ENCODE data around the gene IKZF3.
"Not testable (repeated sequence)": the region's sequence is repeated elsewhere in the genome, so short reads cannot be mapped to it uniquely, and the experiment has no call there.

The IKZF3 gene

DNA sequence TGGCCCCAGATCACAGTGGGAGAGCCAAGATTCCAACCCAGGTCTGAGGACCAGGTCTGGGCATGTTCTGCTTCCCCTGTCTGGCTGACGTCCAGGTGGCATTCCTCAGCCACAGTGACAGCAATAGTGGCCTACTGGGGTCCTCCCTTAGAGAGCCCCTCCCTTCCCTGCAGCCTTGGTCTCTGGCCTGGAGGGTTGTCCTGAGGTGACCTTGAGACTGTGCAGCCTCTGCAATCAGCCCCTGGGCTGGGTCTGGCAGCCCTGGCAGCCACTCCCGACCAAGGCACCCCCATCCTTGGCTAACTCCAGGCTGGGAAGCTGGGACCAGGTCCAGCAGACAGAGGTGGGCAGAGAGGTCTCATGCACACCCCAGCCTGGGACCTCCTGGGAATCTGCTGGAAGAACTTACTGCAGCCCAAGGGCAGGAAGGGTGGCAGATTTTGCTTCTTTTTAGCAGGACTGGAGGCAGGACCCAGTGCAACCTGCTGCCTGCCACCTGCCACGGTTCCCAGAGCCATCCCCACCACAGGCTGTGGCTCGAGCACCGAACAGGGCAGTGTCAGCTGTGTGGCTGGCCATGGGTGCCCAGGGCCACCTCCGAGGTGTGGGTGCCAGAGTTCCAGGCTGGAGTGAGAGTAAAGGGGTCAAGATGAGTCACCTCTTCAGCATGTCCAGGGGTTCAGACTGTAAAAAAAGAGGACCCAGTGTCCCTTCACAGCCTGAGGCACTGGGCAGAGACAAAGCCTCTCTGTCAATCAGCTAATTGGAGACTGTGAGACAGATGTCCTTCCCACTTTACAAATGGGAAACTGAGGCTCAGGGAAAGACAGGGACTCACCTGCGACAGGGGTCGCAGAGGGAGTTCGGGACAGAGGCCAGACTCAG, 113.7 kb downstream of the IKZF3 start:
- H2AFZ ChIP-seq (ENCODE audit: low read depth, low read length): no peak overlapping the region
- TF ChIP-seq EZH2phosphoT487 (IDR thresholded peaks at IDR 0.05; ENCODE audit: low read depth): no peak
- TF ChIP-seq, protein P1, sequence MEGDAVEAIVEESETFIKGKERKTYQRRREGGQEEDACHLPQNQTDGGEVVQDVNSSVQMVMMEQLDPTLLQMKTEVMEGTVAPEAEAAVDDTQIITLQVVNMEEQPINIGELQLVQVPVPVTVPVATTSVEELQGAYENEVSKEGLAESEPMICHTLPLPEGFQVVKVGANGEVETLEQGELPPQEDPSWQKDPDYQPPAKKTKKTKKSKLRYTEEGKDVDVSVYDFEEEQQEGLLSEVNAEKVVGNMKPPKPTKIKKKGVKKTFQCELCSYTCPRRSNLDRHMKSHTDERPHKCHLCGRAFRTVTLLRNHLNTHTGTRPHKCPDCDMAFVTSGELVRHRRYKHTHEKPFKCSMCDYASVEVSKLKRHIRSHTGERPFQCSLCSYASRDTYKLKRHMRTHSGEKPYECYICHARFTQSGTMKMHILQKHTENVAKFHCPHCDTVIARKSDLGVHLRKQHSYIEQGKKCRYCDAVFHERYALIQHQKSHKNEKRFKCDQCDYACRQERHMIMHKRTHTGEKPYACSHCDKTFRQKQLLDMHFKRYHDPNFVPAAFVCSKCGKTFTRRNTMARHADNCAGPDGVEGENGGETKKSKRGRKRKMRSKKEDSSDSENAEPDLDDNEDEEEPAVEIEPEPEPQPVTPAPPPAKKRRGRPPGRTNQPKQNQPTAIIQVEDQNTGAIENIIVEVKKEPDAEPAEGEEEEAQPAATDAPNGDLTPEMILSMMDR (IDR thresholded peaks at IDR 0.05; ENCODE audit: low read depth, low read length): no peak
- H3K27ac ChIP-seq (ENCODE audit: low read length): no peak overlapping the region
- H3K9me3 ChIP-seq (ENCODE audit: insufficient read depth, low read length): no peaks in the 10 kb centered on the region; the same call in 1 of the 2 replicates
- H3K4me1 ChIP-seq (ENCODE audit: low read length): peaks cover 18% of the 10 kb centered on the region
- no peak overlapping the region for H3K9ac ChIP-seq (ENCODE audit: low read length)
- no peak overlapping the region for H3K4me2 ChIP-seq (ENCODE audit: low read length)
- H3K79me2 ChIP-seq (ENCODE audit: low read length): peaks cover 3% of the 10 kb centered on the region; the same call in 1 of the 2 replicates
- no peak overlapping the region for H3K4me3 ChIP-seq (ENCODE audit: low read length)
- no peaks in the 10 kb centered on the region for H3K27me3 ChIP-seq (ENCODE audit: low read depth, low read length)
- H3K36me3 ChIP-seq (replicated peaks; ENCODE audit: low read depth, low read length): no peaks in the 10 kb centered on the region
- no peaks in the 10 kb centered on the region for H4K20me1 ChIP-seq (ENCODE audit: insufficient read depth, low read length)

DNA sequence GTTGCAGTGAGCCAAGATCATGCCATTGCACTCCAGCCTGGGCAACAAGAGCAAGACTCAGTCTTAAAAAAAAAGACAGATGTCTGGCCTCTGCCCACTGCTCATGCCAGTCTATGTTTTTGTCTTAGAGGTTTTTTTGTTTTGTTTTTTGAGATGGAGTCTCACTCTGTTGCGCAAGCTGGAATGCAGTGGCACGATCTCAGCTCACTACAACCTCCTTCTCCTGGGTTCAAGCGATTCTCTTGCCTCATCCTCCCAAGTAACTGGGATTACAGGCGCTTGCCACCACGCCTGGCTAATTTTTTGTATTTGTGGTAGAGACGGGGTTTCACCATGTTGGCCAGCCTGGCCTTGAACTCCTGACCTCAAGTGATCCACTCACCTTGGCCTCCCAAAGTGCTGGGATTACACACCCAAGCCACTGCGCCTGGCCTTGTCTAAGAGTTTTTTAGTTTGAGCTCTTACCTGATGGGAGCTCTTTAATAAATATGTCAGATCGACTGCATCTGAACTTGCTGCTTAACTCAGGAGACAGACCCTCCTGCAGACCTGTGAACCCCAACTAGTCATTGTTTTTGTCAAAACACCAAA, 115.6 kb downstream of the IKZF3 start:
- H2AFZ ChIP-seq (ENCODE audit: low read depth, low read length); H3K9ac ChIP-seq (ENCODE audit: low read length); H3K79me2 ChIP-seq (ENCODE audit: low read length); H4K20me1 ChIP-seq (ENCODE audit: insufficient read depth, low read length); H3K9me3 ChIP-seq (ENCODE audit: insufficient read depth, low read length); H3K27me3 ChIP-seq (ENCODE audit: low read depth, low read length); H3K4me3 ChIP-seq (ENCODE audit: low read length); H3K4me1 ChIP-seq (ENCODE audit: low read length); H3K27ac ChIP-seq (ENCODE audit: low read length); H3K4me2 ChIP-seq (ENCODE audit: low read length); H3K36me3 ChIP-seq (replicated peaks; ENCODE audit: low read depth, low read length): not testable (repeated sequence)

DNA sequence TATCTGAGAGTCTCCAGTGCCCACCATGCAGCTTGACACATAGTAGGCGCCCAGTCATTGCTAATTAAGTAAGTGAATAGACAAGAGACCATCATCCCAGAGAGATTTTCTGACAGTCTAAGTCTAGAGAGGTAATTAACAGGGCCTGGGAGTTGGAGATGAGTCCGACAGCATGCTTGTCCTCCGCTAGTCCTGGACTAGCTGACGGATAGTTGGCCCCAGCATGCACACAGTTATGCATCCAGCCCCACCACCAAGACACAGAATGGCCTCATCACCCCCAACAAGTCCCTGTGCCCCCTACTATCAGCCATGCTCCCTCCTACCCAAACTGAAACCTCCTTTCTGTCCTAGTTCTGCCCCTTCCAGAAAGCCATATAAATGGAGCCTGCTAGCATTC, 116.4 kb downstream of the IKZF3 start:
- no peaks in the 10 kb centered on the region for H4K20me1 ChIP-seq (ENCODE audit: insufficient read depth, low read length)
- no peak overlapping the region for H2AFZ ChIP-seq (ENCODE audit: low read depth, low read length)
- no peaks in the 10 kb centered on the region for H3K79me2 ChIP-seq (ENCODE audit: low read length)
- no peak overlapping the region for H3K4me3 ChIP-seq (ENCODE audit: low read length)
- no peaks in the 10 kb centered on the region for H3K27me3 ChIP-seq (ENCODE audit: low read depth, low read length)
- TF ChIP-seq, protein P1 (IDR thresholded peaks at IDR 0.05; ENCODE audit: low read depth, low read length): no peak
- no peak for TF ChIP-seq EZH2phosphoT487 (IDR thresholded peaks at IDR 0.05; ENCODE audit: low read depth)
- H3K4me1 ChIP-seq (ENCODE audit: low read length): no peaks in the 10 kb centered on the region
- no peak overlapping the region for H3K27ac ChIP-seq (ENCODE audit: low read length)
- H3K36me3 ChIP-seq (replicated peaks; ENCODE audit: low read depth, low read length): no peaks in the 10 kb centered on the region
- no peak overlapping the region for H3K9ac ChIP-seq (ENCODE audit: low read length)
- no peaks in the 10 kb centered on the region for H3K9me3 ChIP-seq (ENCODE audit: insufficient read depth, low read length)
- no peak overlapping the region for H3K4me2 ChIP-seq (ENCODE audit: low read length)

DNA sequence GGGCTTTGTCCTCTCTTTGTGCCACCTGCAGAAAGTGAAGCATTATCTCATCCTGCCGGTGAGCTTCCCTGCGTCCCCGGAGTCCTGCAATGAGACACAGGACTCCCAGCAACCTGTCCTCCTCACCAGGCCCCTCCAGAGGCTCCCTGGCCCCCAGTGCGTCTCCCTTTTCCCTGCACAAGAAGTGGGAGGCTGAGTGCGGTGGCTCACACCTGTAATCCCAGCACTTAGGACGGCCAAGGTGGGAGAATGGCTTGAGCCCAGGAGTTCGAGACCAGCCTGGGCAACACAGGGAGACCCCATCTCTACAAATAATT, 118.0 kb downstream of the IKZF3 start:
- Histone ChIP-seq H3K27ac (ENCODE audit: low read length) (no peak overlapping the region), H3K27me3 (ENCODE audit: low read depth, low read length) (no peaks in the 10 kb centered on the region), H3K9me3 (ENCODE audit: insufficient read depth, low read length) (no peaks in the 10 kb centered on the region), H2AFZ (ENCODE audit: low read depth, low read length) (no peak overlapping the region), H4K20me1 (ENCODE audit: insufficient read depth, low read length) (no peaks in the 10 kb centered on the region), H3K79me2 (ENCODE audit: low read length) (no peaks in the 10 kb centered on the region), H3K4me3 (ENCODE audit: low read length) (no peak overlapping the region), H3K36me3 (replicated peaks; ENCODE audit: low read depth, low read length) (no peaks in the 10 kb centered on the region), H3K4me1 (ENCODE audit: low read length) (no peaks in the 10 kb centered on the region), H3K9ac (ENCODE audit: low read length) (no peak overlapping the region), H3K4me2 (ENCODE audit: low read length) (no peak overlapping the region)
- TF ChIP-seq EZH2phosphoT487 (IDR thresholded peaks at IDR 0.05; ENCODE audit: low read depth): no peak
- TF ChIP-seq, protein P1 (IDR thresholded peaks at IDR 0.05; ENCODE audit: low read depth, low read length): no peak
